CD4-positive, alpha-beta memory T cell (primary cell): ENCODE results near the gene DACH2. TPM values are rescaled to one million over a fixed set of nuclear protein-coding genes. Genes with fewer than 3 reads are reported as not detected.

ENCODE experiments used
- CTCF ChIA-PET: fragments of 350-600 bp; sonication (Branson Sonifier 250); formaldehyde crosslinking; loops from one replicate; lab custom pipeline; 2021; ENCODE audit warnings: inconsistent platforms; ENCODE audit not compliant: partially characterized antibody; lab: Charles Lee
- POLR2A ChIA-PET: fragments of 350-600 bp; sonication (Branson Sonifier 250); formaldehyde crosslinking; loops from one replicate; lab custom pipeline; 2021; ENCODE audit not compliant: partially characterized antibody; lab: Charles Lee
- DNase-seq, 5 donors: peaks; one replicate each; pipeline versions ENCODE4 v3.0.0 to v3.0.0-alpha.2; 2020 to 2022; ENCODE audit warnings: mixed read lengths in 1 of 5
- H3K27ac ChIP-seq: one replicate; pipeline ENCODE4 v1.7.0; 2013; ENCODE audit warnings: low read depth, low read length
- H3K27me3 ChIP-seq: 2 replicates; pipeline ENCODE4 v1.7.0; 2013; ENCODE audit warnings: mild to moderate bottlenecking, low read length, moderate library complexity; ENCODE audit not compliant: insufficient read depth
- H3K36me3 ChIP-seq: 2 replicates; pipeline ENCODE4 v1.7.0; 2013; ENCODE audit warnings: mild to moderate bottlenecking, low read length, moderate library complexity; ENCODE audit not compliant: insufficient read depth
- H3K4me1 ChIP-seq: 2 replicates; pipeline ENCODE4 v1.7.0; 2013; ENCODE audit warnings: mild to moderate bottlenecking, low read length, moderate library complexity; ENCODE audit not compliant: insufficient read depth
- H3K4me3 ChIP-seq, 2 donors: one replicate each; pipeline ENCODE4 v1.7.0; 2013; ENCODE audit warnings: low read length in 2 of 2, mild to moderate bottlenecking in 1 of 2
- H3K9me3 ChIP-seq, 2 donors: one replicate each; pipeline ENCODE4 v1.7.0; 2013; ENCODE audit warnings: low read length in 2 of 2, control low read depth in 1 of 2; ENCODE audit not compliant: control insufficient read depth in 1 of 2
- H3K27ac Mint-ChIP-seq, 7 donors: one replicate each; pipeline ENCODE4 v1.8.0; 2020 to 2021; ENCODE audit warnings: mixed read lengths in 7 of 7, mild to moderate bottlenecking in 6 of 7, inconsistent platforms in 3 of 7, moderate library complexity in 3 of 7
- H3K27me3 Mint-ChIP-seq, 2 donors: one replicate each; pipeline ENCODE4 v1.8.0; 2020 to 2021; ENCODE audit warnings: mixed read lengths in 2 of 2
- H3K36me3 Mint-ChIP-seq, 2 donors: one replicate each; pipeline ENCODE4 v1.8.0; 2020 to 2021; ENCODE audit warnings: mixed read lengths in 2 of 2, inconsistent platforms in 1 of 2, mild to moderate bottlenecking in 1 of 2
- H3K4me1 Mint-ChIP-seq, 4 donors: one replicate each; pipeline ENCODE4 v1.8.0; 2020 to 2021; ENCODE audit warnings: mixed read lengths in 4 of 4, mild to moderate bottlenecking in 1 of 4
- H3K4me3 Mint-ChIP-seq, 8 donors: one replicate each; pipeline ENCODE4 v1.8.0; 2020 to 2021; ENCODE audit warnings: mixed read lengths in 8 of 8, mild to moderate bottlenecking in 7 of 8, moderate library complexity in 6 of 8, inconsistent platforms in 3 of 8
- H3K9me3 Mint-ChIP-seq, 8 donors: one replicate each; pipeline ENCODE4 v1.8.0; 2020 to 2021; ENCODE audit warnings: mixed read lengths in 8 of 8, mild to moderate bottlenecking in 5 of 8, inconsistent platforms in 3 of 8, moderate library complexity in 1 of 8
- intact Hi-C: fragments of 100-400 bp; cut with micrococcal nuclease; formaldehyde crosslinking; loops from one replicate; pipeline ENCODE4 v1.15.1; 2023
- polyA plus RNA-seq, 2 donors: library from polyadenylated mRNA; unstranded; fragments of 300-500 nt; fragmentation: Illumina TruSeq; gene quantifications; one replicate each; pipeline ENCODE4 v1.2.3, GENCODE V29; 2021
- total RNA-seq, 2 experiments: library from RNA; stranded (reverse); gene quantifications; one replicate each; pipeline ENCODE4 v1.2.3, GENCODE V29; 2021

The DACH2 gene
- total and polyA plus RNA-seq, 4 experiments from 2014 or later, result not detected

DNA sequence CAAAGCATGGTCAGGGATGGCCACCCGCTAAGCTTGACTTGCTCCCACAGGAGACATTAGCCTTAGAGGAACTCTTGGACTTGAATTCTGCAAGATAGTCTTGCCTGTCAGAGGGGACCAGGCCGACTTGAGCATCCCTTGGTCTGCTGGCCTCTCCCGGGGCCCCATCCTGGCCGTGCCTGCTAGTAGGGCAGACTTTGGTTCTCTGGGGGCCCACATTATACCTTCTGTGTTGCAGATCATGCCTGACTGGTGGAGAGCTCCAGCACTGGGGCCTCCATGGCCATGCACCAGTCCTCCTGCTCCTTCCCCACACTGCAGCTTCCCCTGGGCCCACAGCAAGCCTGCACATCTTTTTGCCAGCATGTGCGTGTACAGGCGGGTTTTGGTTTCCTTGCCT lies 46.5 kb downstream of the DACH2 start:
- no peak overlapping the region for H3K27ac Mint-ChIP-seq
- H3K4me1 Mint-ChIP-seq, result no peaks in the 10 kb centered on the region
- intact Hi-C loops, result no loop called here
- no peaks in the 10 kb centered on the region for H3K4me1 ChIP-seq
- peaks cover 0 to 5% (median 0%) of the 10 kb centered on the region in 8 donors for H3K9me3 Mint-ChIP-seq
- ChIA-PET POLR2A (no interaction called here), CTCF (no interaction called here)
- no peak overlapping the region for H3K4me3 ChIP-seq
- H3K4me3 Mint-ChIP-seq, result no peak overlapping the region
- no peaks in the 10 kb centered on the region for H3K36me3 Mint-ChIP-seq
- H3K36me3 ChIP-seq, result no peaks in the 10 kb centered on the region
- DNase-seq, result no peak
- no peaks in the 10 kb centered on the region for H3K27me3 ChIP-seq
- H3K27me3 Mint-ChIP-seq, result no peaks in the 10 kb centered on the region
- H3K27ac ChIP-seq, result no peak overlapping the region
- H3K9me3 ChIP-seq, result no peaks in the 10 kb centered on the region

DNA sequence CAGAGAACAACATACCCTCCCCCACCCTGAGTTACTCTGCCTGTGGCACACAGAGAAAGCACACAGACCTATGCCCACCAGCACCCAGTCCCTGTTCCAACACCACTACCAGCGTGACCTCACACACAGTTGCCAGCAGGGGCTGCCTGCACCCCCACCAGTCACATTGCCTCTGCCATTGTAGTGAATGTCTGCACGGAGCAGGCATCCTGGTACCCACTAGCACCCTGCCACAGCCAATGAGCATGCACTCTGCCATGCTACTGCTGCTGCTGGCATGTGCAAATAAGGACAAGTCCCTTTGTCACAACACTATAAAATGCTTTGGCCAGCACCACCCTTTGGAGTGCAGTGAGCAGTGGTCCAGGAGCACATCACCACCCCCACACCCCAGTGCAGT lies 47.1 kb downstream of the DACH2 start:
- Mint-ChIP-seq H3K27ac (no peak overlapping the region), H3K36me3 (no peaks in the 10 kb centered on the region), H3K27me3 (no peaks in the 10 kb centered on the region), H3K4me3 (no peak overlapping the region), H3K9me3 (peaks cover 0 to 5% (median 0%) of the 10 kb centered on the region in 8 donors), H3K4me1 (no peaks in the 10 kb centered on the region)
- H3K4me1 ChIP-seq, result no peaks in the 10 kb centered on the region
- H3K27ac ChIP-seq, result no peak overlapping the region
- intact Hi-C loops, result no loop called here
- ChIA-PET CTCF (no interaction called here), POLR2A (no interaction called here)
- H3K27me3 ChIP-seq, result no peaks in the 10 kb centered on the region
- DNase-seq, result no peak
- H3K4me3 ChIP-seq, result no peak overlapping the region
- H3K9me3 ChIP-seq, result no peaks in the 10 kb centered on the region
- H3K36me3 ChIP-seq, result no peaks in the 10 kb centered on the region

DNA sequence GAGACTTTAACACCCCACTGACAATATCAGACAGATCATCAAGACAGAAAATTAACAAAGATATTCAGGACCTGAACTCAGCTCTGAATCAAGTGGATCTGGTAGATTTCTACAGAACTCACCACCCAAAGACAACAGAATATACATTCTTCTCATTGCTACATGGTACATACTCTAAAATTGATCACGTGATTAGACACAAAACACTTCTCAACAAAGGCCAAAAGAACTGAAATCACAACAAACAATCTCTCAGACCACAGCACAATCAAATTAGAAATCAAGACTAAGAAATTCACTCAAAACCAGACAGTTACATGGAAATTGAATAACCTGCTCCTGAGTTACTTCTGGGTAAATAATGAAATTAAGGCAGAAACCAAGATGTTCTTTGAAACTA lies 49.6 kb downstream of the DACH2 start:
- CTCF ChIA-PET, result no interaction called here
- no peaks in the 10 kb centered on the region for H3K27me3 Mint-ChIP-seq
- no peak overlapping the region for H3K4me3 Mint-ChIP-seq
- no peak for DNase-seq
- no peaks in the 10 kb centered on the region for H3K4me1 Mint-ChIP-seq
- H3K27ac Mint-ChIP-seq, result no peak overlapping the region
- peaks cover 0 to 5% (median 0%) of the 10 kb centered on the region in 8 donors for H3K9me3 Mint-ChIP-seq
- H3K9me3 ChIP-seq, result no peaks in the 10 kb centered on the region
- H3K4me1 ChIP-seq, result no peaks in the 10 kb centered on the region
- no peaks in the 10 kb centered on the region for H3K36me3 Mint-ChIP-seq
- intact Hi-C loops, result no loop called here
- H3K36me3 ChIP-seq, result no peaks in the 10 kb centered on the region
- no peaks in the 10 kb centered on the region for H3K27me3 ChIP-seq
- POLR2A ChIA-PET, result no interaction called here
- H3K27ac ChIP-seq, result no peak overlapping the region
- H3K4me3 ChIP-seq, result no peak overlapping the region

DNA sequence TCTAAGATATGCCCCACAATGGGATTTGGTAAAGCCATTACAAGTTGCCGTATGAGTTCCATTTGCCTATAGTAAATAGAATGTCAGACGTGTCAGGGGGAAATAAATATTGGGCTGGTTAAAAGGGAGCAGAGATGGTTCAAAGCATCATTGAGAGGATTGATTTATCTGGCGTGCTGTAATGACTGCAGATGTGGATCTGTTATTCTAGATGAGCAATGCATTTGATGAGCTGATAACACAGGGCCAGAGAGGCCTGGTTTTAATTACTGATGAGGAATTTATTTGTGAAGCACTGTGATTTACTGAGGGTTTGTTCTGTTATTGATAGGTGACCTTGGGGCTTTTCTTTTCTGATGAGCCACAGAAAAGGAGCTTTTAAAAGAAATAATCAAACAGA lies 62.5 kb downstream of the DACH2 start:
- ChIA-PET CTCF (no interaction called here), POLR2A (no interaction called here)
- H3K27ac ChIP-seq, result no peak overlapping the region
- Mint-ChIP-seq H3K27ac (no peak overlapping the region), H3K36me3 (no peaks in the 10 kb centered on the region), H3K4me3 (no peak overlapping the region), H3K4me1 (no peaks in the 10 kb centered on the region), H3K27me3 (no peaks in the 10 kb centered on the region), H3K9me3 (peaks cover 0 to 4% (median 0%) of the 10 kb centered on the region in 8 donors)
- H3K36me3 ChIP-seq, result no peaks in the 10 kb centered on the region
- no peaks in the 10 kb centered on the region for H3K27me3 ChIP-seq
- DNase-seq, result no peak
- intact Hi-C loops, result no loop called here
- H3K4me3 ChIP-seq, result no peak overlapping the region
- no peaks in the 10 kb centered on the region for H3K9me3 ChIP-seq
- no peaks in the 10 kb centered on the region for H3K4me1 ChIP-seq

DNA sequence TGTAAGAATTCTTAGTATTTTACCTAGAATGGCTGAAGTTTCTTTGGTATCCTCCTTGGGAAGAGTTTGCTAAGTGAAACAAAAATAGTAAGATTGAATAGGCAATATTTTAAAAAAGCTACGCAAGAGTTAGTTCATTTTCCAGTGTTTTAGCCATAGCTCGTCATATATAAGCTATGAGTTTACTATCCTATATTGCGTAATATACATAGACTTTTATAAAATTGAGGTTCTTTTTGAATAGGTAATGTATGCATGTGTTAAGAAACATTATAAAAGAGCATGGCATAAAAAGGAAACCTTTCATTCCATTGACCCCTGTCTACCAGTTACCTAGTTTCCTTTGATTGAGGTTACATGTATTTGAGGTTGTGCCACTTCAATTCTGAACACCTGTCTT lies 67.0 kb downstream of the DACH2 start:
- no peaks in the 10 kb centered on the region for H3K4me1 Mint-ChIP-seq
- no peak overlapping the region for H3K4me3 ChIP-seq
- H3K36me3 ChIP-seq, result no peaks in the 10 kb centered on the region
- ChIA-PET POLR2A (no interaction called here), CTCF (no interaction called here)
- DNase-seq, result no peak
- intact Hi-C loops, result no loop called here
- H3K9me3 Mint-ChIP-seq, result no peaks in the 10 kb centered on the region
- H3K27me3 Mint-ChIP-seq, result no peaks in the 10 kb centered on the region
- H3K27ac Mint-ChIP-seq, result no peak overlapping the region
- no peaks in the 10 kb centered on the region for H3K9me3 ChIP-seq
- H3K4me3 Mint-ChIP-seq, result no peak overlapping the region
- H3K4me1 ChIP-seq, result no peaks in the 10 kb centered on the region
- no peaks in the 10 kb centered on the region for H3K27me3 ChIP-seq
- no peak overlapping the region for H3K27ac ChIP-seq
- H3K36me3 Mint-ChIP-seq, result no peaks in the 10 kb centered on the region

DNA sequence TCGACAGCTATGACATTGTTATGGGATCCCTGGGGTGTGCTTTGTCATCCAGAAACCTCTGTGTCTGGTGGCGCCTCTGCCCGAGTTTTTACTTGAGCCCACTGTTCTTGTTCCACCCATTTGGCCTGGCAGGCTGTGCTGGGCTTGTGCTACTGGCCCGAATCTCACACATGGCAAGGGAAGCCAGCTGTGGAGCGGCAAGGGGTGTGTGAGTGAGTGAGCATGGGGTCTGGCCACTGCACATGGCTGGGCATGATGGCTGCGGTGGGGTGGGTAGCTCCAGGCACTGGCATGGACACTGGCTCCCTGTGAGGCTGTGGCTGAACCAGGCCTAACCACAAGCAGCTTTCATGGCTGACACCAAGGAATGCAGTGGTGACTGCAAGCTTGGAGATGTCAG lies 89.2 kb downstream of the DACH2 start:
- H3K27ac Mint-ChIP-seq, result no peak overlapping the region
- intact Hi-C loops, result no loop called here
- H3K36me3 ChIP-seq, result no peaks in the 10 kb centered on the region
- no peaks in the 10 kb centered on the region for H3K27me3 Mint-ChIP-seq
- no peaks in the 10 kb centered on the region for H3K36me3 Mint-ChIP-seq
- H3K4me3 ChIP-seq, result no peak overlapping the region
- no peaks in the 10 kb centered on the region for H3K4me1 ChIP-seq
- no peak overlapping the region for H3K27ac ChIP-seq
- CTCF ChIA-PET, result no interaction called here
- H3K9me3 Mint-ChIP-seq, result peaks cover 0 to 11% (median 9%) of the 10 kb centered on the region in 8 donors
- no peaks in the 10 kb centered on the region for H3K9me3 ChIP-seq
- no peak overlapping the region for H3K4me3 Mint-ChIP-seq
- no peaks in the 10 kb centered on the region for H3K4me1 Mint-ChIP-seq
- no peaks in the 10 kb centered on the region for H3K27me3 ChIP-seq
- DNase-seq, result no peak
- POLR2A ChIA-PET, result no interaction called here

DNA sequence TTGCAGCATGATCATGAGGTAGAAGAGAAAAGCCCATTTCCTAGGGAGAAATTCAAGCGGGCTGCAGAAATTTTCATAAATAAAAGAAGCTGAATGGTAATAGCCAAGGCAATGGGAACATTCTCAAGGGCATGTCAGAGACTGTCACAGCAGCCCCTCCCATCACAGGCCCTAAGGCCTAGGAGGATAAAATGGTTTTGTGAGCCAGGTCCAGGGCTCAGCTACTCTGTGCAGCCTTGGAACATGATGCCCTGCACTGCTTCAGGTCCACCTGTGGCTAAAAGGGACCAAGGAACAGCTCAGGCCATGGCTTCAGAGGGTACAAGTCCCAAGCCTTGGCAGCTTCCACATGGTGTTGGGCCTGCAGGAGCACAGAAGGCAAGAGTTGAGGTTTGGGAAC lies 93.3 kb downstream of the DACH2 start:
- Histone ChIP-seq H3K4me3 (no peak overlapping the region), H3K27ac (no peak overlapping the region), H3K4me1 (no peaks in the 10 kb centered on the region), H3K27me3 (no peaks in the 10 kb centered on the region), H3K36me3 (no peaks in the 10 kb centered on the region), H3K9me3 (no peaks in the 10 kb centered on the region)
- H3K9me3 Mint-ChIP-seq, result peaks cover 0 to 17% (median 13%) of the 10 kb centered on the region in 8 donors
- ChIA-PET CTCF (no interaction called here), POLR2A (no interaction called here)
- no peak for DNase-seq
- H3K27ac Mint-ChIP-seq, result no peak overlapping the region
- H3K4me3 Mint-ChIP-seq, result no peak overlapping the region
- no peaks in the 10 kb centered on the region for H3K4me1 Mint-ChIP-seq
- H3K36me3 Mint-ChIP-seq, result no peaks in the 10 kb centered on the region
- intact Hi-C loops, result no loop called here
- H3K27me3 Mint-ChIP-seq, result no peaks in the 10 kb centered on the region

DNA sequence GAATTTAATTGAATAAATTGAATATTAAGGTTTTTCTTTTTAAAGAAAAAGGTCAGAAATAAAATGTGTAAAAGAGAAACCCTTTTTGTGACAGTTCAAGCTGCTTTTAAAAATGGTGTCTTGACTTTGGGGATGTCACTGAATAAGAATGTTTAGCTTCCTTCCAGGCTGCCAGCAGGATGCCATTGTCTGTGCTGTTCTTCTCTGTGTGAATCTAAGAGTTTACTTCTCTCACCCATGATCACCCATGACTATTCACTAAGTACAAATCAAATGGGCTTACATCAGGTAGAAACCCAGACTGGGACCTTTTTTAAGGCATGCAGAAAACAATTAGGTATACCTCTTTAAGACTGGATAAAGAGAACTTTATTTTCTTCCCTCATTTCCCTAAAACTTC lies 115.3 kb downstream of the DACH2 start:
- intact Hi-C loops, result no loop called here
- H3K4me3 Mint-ChIP-seq, result no peak overlapping the region
- POLR2A ChIA-PET, result no interaction called here
- H3K27ac ChIP-seq, result no peak overlapping the region
- no peak overlapping the region for H3K27ac Mint-ChIP-seq
- H3K9me3 ChIP-seq, result no peaks in the 10 kb centered on the region
- CTCF ChIA-PET, result no interaction called here
- no peaks in the 10 kb centered on the region for H3K27me3 ChIP-seq
- no peaks in the 10 kb centered on the region for H3K36me3 Mint-ChIP-seq
- H3K4me3 ChIP-seq, result no peak overlapping the region
- H3K4me1 Mint-ChIP-seq, result no peaks in the 10 kb centered on the region
- no peaks in the 10 kb centered on the region for H3K27me3 Mint-ChIP-seq
- DNase-seq, result no peak
- no peaks in the 10 kb centered on the region for H3K9me3 Mint-ChIP-seq
- no peaks in the 10 kb centered on the region for H3K36me3 ChIP-seq
- H3K4me1 ChIP-seq, result no peaks in the 10 kb centered on the region
